ENCODE data around the gene UBTD2.

UBTD2 gene

DNA sequence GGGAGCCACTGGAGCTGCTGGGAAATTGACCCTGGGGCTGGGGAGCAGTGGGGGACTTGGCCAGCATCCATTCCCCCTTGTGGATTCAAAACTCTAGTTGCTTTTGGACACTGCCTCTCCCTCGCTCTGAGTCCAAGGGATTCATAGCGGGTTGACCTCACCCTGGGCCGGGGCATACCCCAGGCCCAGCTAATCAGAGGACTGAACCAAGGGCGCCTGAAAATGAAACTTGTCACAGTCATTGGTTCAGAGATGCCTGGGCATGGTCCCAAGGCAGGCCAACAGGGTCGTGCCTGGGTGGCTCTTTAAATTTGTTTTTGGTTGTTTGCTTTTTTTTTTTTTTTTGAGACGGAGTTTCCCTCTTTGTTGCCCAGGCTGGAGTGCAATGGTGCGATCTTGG, 118.1 kb downstream of the UBTD2 start:
- Histone ChIP-seq H2AFZ (ENCODE audit: low read depth, low read length) (no peak overlapping the region), H3K9me3 (ENCODE audit: insufficient read depth, low read length, severe bottlenecking) (no peaks in the 10 kb centered on the region), H4K20me1 (ENCODE audit: insufficient read depth, low read length) (peaks cover 34% of the 10 kb centered on the region), H3K27ac (ENCODE audit: low read length) (no peak overlapping the region), H3K27me3 (ENCODE audit: insufficient read depth, low read length, poor library complexity) (no peaks in the 10 kb centered on the region), H3K4me3 (ENCODE audit: low read depth in 1 of 2, low read length in 2 of 2) (no peak overlapping the region), H3K4me1 (ENCODE audit: insufficient read depth, low read length) (no peaks in the 10 kb centered on the region), H3K4me2 (ENCODE audit: insufficient read depth, low read length) (no peak overlapping the region), H3K36me3 (ENCODE audit: insufficient read depth, low read length) (no peaks in the 10 kb centered on the region; the same call in 1 of the 2 replicates), H3K79me2 (ENCODE audit: insufficient read depth, low read length) (peaks cover 38% of the 10 kb centered on the region), H3K9ac (ENCODE audit: low read depth, low read length) (no peak overlapping the region)
- ATAC-seq (ENCODE audit: insufficient read depth, low read depth): no peak
- TF ChIP-seq CTCF (IDR thresholded peaks at IDR 0.05; ENCODE audit: borderline replicate concordance, extremely low read depth, low read length, poor library complexity, severe bottlenecking): no peak
- TF ChIP-seq EZH2 (IDR thresholded peaks at IDR 0.05; ENCODE audit: borderline replicate concordance, low read depth, low read length, severe bottlenecking): no peak
- DNase-seq: no peak

- TF ChIP-seq CTCF (IDR thresholded peaks at IDR 0.05; ENCODE audit: borderline replicate concordance, extremely low read depth, low read length, poor library complexity, severe bottlenecking): no peak
- no peak for TF ChIP-seq EZH2 (IDR thresholded peaks at IDR 0.05; ENCODE audit: borderline replicate concordance, low read depth, low read length, severe bottlenecking)
- no peaks in the 10 kb centered on the region for H3K4me1 ChIP-seq (ENCODE audit: insufficient read depth, low read length)
- H3K27me3 ChIP-seq (ENCODE audit: insufficient read depth, low read length, poor library complexity): no peaks in the 10 kb centered on the region
- no peak overlapping the region for H3K4me3 ChIP-seq (ENCODE audit: low read depth in 1 of 2, low read length in 2 of 2)
- no peak for ATAC-seq (ENCODE audit: insufficient read depth, low read depth)
- H3K9ac ChIP-seq (ENCODE audit: low read depth, low read length): no peak overlapping the region
- H3K4me2 ChIP-seq (ENCODE audit: insufficient read depth, low read length): no peak overlapping the region
- no peak overlapping the region for H2AFZ ChIP-seq (ENCODE audit: low read depth, low read length)
- no peaks in the 10 kb centered on the region; the same call in 1 of the 2 replicates for H3K36me3 ChIP-seq (ENCODE audit: insufficient read depth, low read length)
- H4K20me1 ChIP-seq (ENCODE audit: insufficient read depth, low read length): peaks cover 34% of the 10 kb centered on the region
- peaks cover 38% of the 10 kb centered on the region for H3K79me2 ChIP-seq (ENCODE audit: insufficient read depth, low read length)
- H3K9me3 ChIP-seq (ENCODE audit: insufficient read depth, low read length, severe bottlenecking): no peaks in the 10 kb centered on the region
- no peak for DNase-seq
- H3K27ac ChIP-seq (ENCODE audit: low read length): no peak overlapping the region
These were observed 118.8 kb downstream of the UBTD2 start for GRCh38 chr5:172164769-172165212.

DNA sequence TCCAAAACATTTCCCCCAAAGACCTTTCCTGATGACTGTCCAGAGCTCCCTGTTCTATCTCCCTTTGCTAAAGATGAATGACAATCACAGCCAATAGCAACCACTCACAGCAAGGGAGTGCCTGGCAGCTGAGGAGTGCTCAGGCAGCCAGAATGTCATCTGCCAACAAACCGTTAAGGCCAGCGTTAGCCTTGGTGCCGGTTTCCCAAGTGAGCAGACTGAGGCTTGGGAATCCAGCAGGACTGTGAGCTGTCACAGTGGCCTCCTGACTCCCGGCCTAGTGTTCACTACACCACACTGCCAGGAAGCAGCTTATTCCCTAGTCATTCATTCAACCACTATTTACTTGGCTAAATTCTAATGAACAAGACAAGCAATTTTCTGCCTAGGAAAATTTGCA, 120.2 kb downstream of the UBTD2 start:
- ATAC-seq (ENCODE audit: insufficient read depth, low read depth): no peak
- Histone ChIP-seq H3K4me1 (ENCODE audit: insufficient read depth, low read length) (no peaks in the 10 kb centered on the region), H3K27me3 (ENCODE audit: insufficient read depth, low read length, poor library complexity) (no peaks in the 10 kb centered on the region), H4K20me1 (ENCODE audit: insufficient read depth, low read length) (peaks cover 29% of the 10 kb centered on the region), H3K79me2 (ENCODE audit: insufficient read depth, low read length) (peaks cover 29% of the 10 kb centered on the region), H2AFZ (ENCODE audit: low read depth, low read length) (no peak overlapping the region), H3K4me3 (ENCODE audit: low read depth in 1 of 2, low read length in 2 of 2) (no peak overlapping the region), H3K27ac (ENCODE audit: low read length) (no peak overlapping the region), H3K36me3 (ENCODE audit: insufficient read depth, low read length) (no peaks in the 10 kb centered on the region; the same call in 1 of the 2 replicates), H3K4me2 (ENCODE audit: insufficient read depth, low read length) (no peak overlapping the region), H3K9ac (ENCODE audit: low read depth, low read length) (no peak overlapping the region), H3K9me3 (ENCODE audit: insufficient read depth, low read length, severe bottlenecking) (no peaks in the 10 kb centered on the region)
- TF ChIP-seq CTCF (IDR thresholded peaks at IDR 0.05; ENCODE audit: borderline replicate concordance, extremely low read depth, low read length, poor library complexity, severe bottlenecking) (no peak), EZH2 (IDR thresholded peaks at IDR 0.05; ENCODE audit: borderline replicate concordance, low read depth, low read length, severe bottlenecking) (no peak)
- no peak for DNase-seq

DNA sequence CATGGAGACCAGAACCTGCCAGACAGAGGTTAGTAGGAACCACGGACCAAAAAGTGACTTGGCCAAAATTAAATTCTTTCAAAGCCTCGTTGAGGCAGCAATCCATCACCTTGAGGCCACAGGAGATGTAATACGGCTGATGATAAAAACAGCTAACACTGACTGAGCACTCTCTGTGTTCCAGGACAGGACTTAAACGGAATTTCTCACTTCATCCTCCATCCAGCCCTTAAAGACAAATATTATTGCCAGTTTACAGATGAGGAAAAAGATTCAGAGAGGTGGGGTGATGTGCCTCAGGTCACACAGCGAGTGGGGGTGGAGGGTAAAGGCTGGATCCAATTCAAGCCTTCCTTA, 120.6 kb downstream of the UBTD2 start:
- TF ChIP-seq CTCF (IDR thresholded peaks at IDR 0.05; ENCODE audit: borderline replicate concordance, extremely low read depth, low read length, poor library complexity, severe bottlenecking): no peak
- no peak for TF ChIP-seq EZH2 (IDR thresholded peaks at IDR 0.05; ENCODE audit: borderline replicate concordance, low read depth, low read length, severe bottlenecking)
- Histone ChIP-seq H3K27me3 (ENCODE audit: insufficient read depth, low read length, poor library complexity) (no peaks in the 10 kb centered on the region), H3K4me2 (ENCODE audit: insufficient read depth, low read length) (no peak overlapping the region), H4K20me1 (ENCODE audit: insufficient read depth, low read length) (peaks cover 25% of the 10 kb centered on the region), H3K36me3 (ENCODE audit: insufficient read depth, low read length) (no peaks in the 10 kb centered on the region; the same call in 1 of the 2 replicates), H3K4me3 (ENCODE audit: low read depth in 1 of 2, low read length in 2 of 2) (no peak overlapping the region), H3K9me3 (ENCODE audit: insufficient read depth, low read length, severe bottlenecking) (no peaks in the 10 kb centered on the region), H3K27ac (ENCODE audit: low read length) (no peak overlapping the region), H3K9ac (ENCODE audit: low read depth, low read length) (no peak overlapping the region), H2AFZ (ENCODE audit: low read depth, low read length) (no peak overlapping the region), H3K79me2 (ENCODE audit: insufficient read depth, low read length) (peaks cover 25% of the 10 kb centered on the region), H3K4me1 (ENCODE audit: insufficient read depth, low read length) (no peaks in the 10 kb centered on the region)
- no peak for DNase-seq
- ATAC-seq (ENCODE audit: insufficient read depth, low read depth): no peak
